Osteocyte (in vitro differentiated cells): ENCODE data around the gene PEX6. TPM values are rescaled to one million over a fixed set of nuclear protein-coding genes. Genes with fewer than 3 reads are reported as not detected.

Source experiments
- DNase-seq: peaks from one replicate; pipeline ENCODE4 v3.0.0; 2021; ENCODE audit warnings: mixed read lengths; ENCODE audit not compliant: unreplicated experiment; ENCODE audit errors: extremely low spot score
- H3K27ac Mint-ChIP-seq: one replicate; pipeline ENCODE4 v1.8.0; 2021; ENCODE audit warnings: mild to moderate bottlenecking, mixed read lengths; ENCODE audit not compliant: unreplicated experiment
- H3K27me3 Mint-ChIP-seq: one replicate; pipeline ENCODE4 v1.8.0; 2021; ENCODE audit warnings: mixed read lengths; ENCODE audit not compliant: unreplicated experiment
- H3K36me3 Mint-ChIP-seq: one replicate; pipeline ENCODE4 v1.8.0; 2021; ENCODE audit warnings: mixed read lengths; ENCODE audit not compliant: unreplicated experiment
- H3K4me1 Mint-ChIP-seq: one replicate; pipeline ENCODE4 v1.8.0; 2021; ENCODE audit warnings: mixed read lengths; ENCODE audit not compliant: unreplicated experiment
- H3K4me3 Mint-ChIP-seq: one replicate; pipeline ENCODE4 v1.8.0; 2021; ENCODE audit warnings: mild to moderate bottlenecking, moderate library complexity, mixed read lengths; ENCODE audit not compliant: unreplicated experiment
- H3K9me3 Mint-ChIP-seq: one replicate; pipeline ENCODE4 v1.8.0; 2021; ENCODE audit warnings: mixed read lengths; ENCODE audit not compliant: unreplicated experiment
- total RNA-seq: library from RNA; stranded (reverse); gene quantifications from 2 replicates; pipeline ENCODE4 v1.2.1, GENCODE V29; 2021
- TF ChIP-seq, protein P1 (sequence below): fragments of 200-600 bp; sonication (generic); IDR thresholded peaks from 2 replicates; pipeline ENCODE4 v1.5.0; 2021; ENCODE audit warnings: antibody characterized with exemption, mild to moderate bottlenecking, moderate library complexity

PEX6 gene
- total RNA-seq, 1 donor from 2014 or later, result 27.1 TPM

DNA sequence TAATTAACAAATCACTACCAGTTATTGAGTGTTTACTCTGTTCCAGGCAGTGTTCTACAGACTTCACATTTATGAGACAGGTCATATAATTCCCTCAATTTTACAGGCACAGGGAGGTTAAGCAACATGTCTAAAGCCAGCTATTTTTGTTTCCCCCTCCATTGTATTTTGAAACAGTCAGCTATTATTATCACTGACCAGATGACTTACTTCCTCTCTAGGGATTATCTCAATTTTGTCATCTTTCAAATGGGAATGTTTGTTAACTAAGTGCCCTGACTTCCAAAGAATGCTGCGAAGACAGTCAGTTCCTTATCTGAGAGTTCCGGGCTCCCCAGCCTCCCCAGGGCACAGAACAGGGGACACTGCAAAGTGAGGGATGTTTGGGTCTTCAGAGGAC lies 55.3 kb downstream of the PEX6 start:
- H3K4me1 Mint-ChIP-seq, result peaks cover 6% of the 10 kb centered on the region
- no peak overlapping the region for H3K4me3 Mint-ChIP-seq
- H3K36me3 Mint-ChIP-seq, result no peaks in the 10 kb centered on the region
- TF ChIP-seq, protein P1, sequence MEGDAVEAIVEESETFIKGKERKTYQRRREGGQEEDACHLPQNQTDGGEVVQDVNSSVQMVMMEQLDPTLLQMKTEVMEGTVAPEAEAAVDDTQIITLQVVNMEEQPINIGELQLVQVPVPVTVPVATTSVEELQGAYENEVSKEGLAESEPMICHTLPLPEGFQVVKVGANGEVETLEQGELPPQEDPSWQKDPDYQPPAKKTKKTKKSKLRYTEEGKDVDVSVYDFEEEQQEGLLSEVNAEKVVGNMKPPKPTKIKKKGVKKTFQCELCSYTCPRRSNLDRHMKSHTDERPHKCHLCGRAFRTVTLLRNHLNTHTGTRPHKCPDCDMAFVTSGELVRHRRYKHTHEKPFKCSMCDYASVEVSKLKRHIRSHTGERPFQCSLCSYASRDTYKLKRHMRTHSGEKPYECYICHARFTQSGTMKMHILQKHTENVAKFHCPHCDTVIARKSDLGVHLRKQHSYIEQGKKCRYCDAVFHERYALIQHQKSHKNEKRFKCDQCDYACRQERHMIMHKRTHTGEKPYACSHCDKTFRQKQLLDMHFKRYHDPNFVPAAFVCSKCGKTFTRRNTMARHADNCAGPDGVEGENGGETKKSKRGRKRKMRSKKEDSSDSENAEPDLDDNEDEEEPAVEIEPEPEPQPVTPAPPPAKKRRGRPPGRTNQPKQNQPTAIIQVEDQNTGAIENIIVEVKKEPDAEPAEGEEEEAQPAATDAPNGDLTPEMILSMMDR, result no peak
- H3K27me3 Mint-ChIP-seq, result no peaks in the 10 kb centered on the region
- no peaks in the 10 kb centered on the region for H3K9me3 Mint-ChIP-seq
- no peak overlapping the region for H3K27ac Mint-ChIP-seq
- no peak for DNase-seq

DNA sequence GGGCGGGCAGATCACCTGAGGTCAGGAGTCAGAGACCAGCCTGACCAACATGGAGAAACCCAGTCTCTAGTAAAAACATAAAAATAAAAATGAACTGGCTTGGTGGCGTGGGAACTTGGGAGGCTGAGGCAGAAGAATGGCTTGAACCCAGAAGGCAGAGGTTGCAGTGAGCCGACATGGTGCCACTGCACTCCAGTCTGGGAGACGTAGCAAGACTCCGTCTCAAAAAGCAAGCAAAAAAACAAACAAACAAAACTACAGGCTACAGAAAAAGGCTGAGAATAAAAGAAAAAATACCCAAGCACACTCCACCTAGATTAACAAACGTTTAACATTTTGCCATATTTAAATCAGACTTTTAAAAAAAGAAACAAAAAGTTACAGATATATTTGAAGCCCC lies 57.2 kb downstream of the PEX6 start:
- H3K4me3 Mint-ChIP-seq, result no peak overlapping the region
- DNase-seq, result no peak
- TF ChIP-seq, protein P1, result no peak
- H3K9me3 Mint-ChIP-seq, result no peaks in the 10 kb centered on the region
- H3K27me3 Mint-ChIP-seq, result no peaks in the 10 kb centered on the region
- H3K4me1 Mint-ChIP-seq, result peaks cover 2% of the 10 kb centered on the region
- no peak overlapping the region for H3K27ac Mint-ChIP-seq
- H3K36me3 Mint-ChIP-seq, result no peaks in the 10 kb centered on the region

DNA sequence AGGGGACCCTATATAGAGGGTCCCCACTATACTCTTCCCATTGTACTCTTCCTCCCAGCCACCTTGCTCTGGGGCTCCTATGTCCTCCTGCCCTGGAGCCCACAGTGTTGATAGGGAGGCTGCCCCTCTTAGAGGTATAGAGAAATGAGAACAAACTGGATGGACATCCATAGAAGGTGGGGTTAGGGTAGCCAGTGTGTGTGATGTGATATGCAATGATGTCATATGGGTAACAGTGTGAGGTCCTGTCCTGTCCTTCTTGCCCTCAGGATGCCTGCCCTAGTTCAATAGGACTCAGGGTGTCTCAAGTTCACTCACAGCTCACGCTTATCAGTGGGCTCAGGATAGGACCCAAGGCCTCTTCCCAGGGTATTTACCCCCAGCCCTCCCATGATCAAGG lies 62.7 kb downstream of the PEX6 start:
- no peak for DNase-seq
- H3K4me3 Mint-ChIP-seq, result no peak overlapping the region
- peaks cover 1% of the 10 kb centered on the region for H3K27me3 Mint-ChIP-seq
- TF ChIP-seq, protein P1, result no peak
- H3K4me1 Mint-ChIP-seq, result peaks cover 3% of the 10 kb centered on the region
- H3K27ac Mint-ChIP-seq, result no peak overlapping the region
- H3K9me3 Mint-ChIP-seq, result no peaks in the 10 kb centered on the region
- H3K36me3 Mint-ChIP-seq, result no peaks in the 10 kb centered on the region

DNA sequence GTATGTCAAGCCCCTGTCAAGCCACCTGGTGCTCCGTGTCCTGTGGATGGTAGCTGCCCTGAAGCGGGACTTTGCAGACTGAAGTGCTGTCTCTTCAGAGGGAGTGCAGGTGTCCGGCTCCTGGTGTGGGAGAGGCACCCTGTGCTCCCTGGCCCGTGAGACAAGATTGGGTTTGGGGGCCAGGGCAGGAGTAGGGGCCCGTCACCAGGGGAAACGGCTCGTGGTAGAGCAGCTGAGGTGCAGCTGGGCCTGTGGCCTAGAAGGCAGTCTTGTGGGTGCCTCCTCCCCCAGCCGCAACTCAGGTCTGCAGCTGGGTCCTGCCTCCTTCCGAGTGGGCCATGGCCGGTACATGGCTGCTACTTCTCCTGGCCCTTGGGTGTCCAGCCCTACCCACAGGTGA lies 63.2 kb downstream of the PEX6 start, which contains the start of gene PTCRA:
Gene PTCRA, plus strand, starts transcription at position 322 of the 400 bp plus-strand sequence. Its CDS starts 17 bp downstream, at position 339.
- Mint-ChIP-seq H3K36me3 (no peaks in the 10 kb centered on the region), H3K9me3 (no peaks in the 10 kb centered on the region), H3K4me3 (no peak within 1 kb of the TSS), H3K27ac (no peak within 1 kb of the TSS), H3K4me1 (peaks cover 4% of the 10 kb centered on the region), H3K27me3 (peaks cover 3% of the 10 kb centered on the region)
- TF ChIP-seq, protein P1, result no peak
- DNase-seq, result no peak

DNA sequence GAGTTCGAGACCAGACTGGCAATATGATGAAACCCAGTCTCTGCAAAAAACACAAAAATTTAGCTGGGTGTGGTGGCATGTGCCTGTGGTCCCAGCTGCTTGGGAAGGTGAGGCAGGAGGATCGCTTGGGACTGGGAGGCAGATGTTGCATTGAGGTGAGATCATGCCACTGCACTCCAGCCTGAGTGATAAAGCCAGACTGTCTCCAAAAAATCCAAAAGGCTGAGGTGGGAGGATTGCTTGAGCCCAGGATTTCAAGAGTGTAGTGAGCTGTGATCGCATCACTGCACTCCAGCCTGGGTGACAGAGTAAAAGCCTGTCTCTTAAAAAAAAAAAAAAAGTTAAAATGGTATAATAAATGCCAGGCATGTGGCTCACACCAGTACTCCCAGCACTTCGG lies 64.4 kb downstream of the PEX6 start:
- TF ChIP-seq, protein P1, result no peak
- DNase-seq, result no peak
- Mint-ChIP-seq H3K27me3 (peaks cover 3% of the 10 kb centered on the region), H3K27ac (no peak overlapping the region), H3K4me1 (peaks cover 3% of the 10 kb centered on the region), H3K4me3 (no peak overlapping the region), H3K36me3 (no peaks in the 10 kb centered on the region), H3K9me3 (no peaks in the 10 kb centered on the region)

Other genes starting within 250 kb of the PEX6 start
- 23.4 and 23.8 TPM in 2 replicates for gene TBCC, start 233.1 kb downstream of the PEX6 start, total RNA-seq
- 12.0 and 12.7 TPM in 2 replicates for gene BICRAL, start 197.1 kb downstream of the PEX6 start, total RNA-seq
- gene RPL7L1, start 99.6 kb downstream of the PEX6 start, total RNA-seq, result 77.4 and 80.5 TPM in 2 replicates
- not detected in 2 replicates for gene PTCRA, start 63.1 kb downstream of the PEX6 start, total RNA-seq
- 69.0 and 73.6 TPM in 2 replicates for gene CNPY3, start 49.7 kb downstream of the PEX6 start, total RNA-seq
- gene GNMT, start 18.4 kb downstream of the PEX6 start, total RNA-seq, result 0.44 and 0.97 TPM in 2 replicates
- gene PPP2R5D, start 5.4 kb upstream of the PEX6 start, total RNA-seq, result 44.3 and 46.1 TPM in 2 replicates
- gene MEA1, start 34.8 kb upstream of the PEX6 start, total RNA-seq, result 66.2 and 67.8 TPM in 2 replicates
- 112 and 114 TPM in 2 replicates for gene KLHDC3, start 35.1 kb upstream of the PEX6 start, total RNA-seq
- 58.1 and 66.2 TPM in 2 replicates for gene RRP36, start 42.4 kb upstream of the PEX6 start, total RNA-seq
- gene CUL7, start 74.7 kb upstream of the PEX6 start, total RNA-seq, result 59.9 and 62.3 TPM in 2 replicates
- gene MRPL2, start 80.3 kb upstream of the PEX6 start, total RNA-seq, result 50.7 and 55.2 TPM in 2 replicates
- 39.0 and 44.5 TPM in 2 replicates for gene KLC4, start 80.5 kb upstream of the PEX6 start, total RNA-seq
- gene PTK7, start 97.1 kb upstream of the PEX6 start, total RNA-seq, result 183 and 189 TPM in 2 replicates
- 29.8 and 32.5 TPM in 2 replicates for gene SRF, start 192.1 kb upstream of the PEX6 start, total RNA-seq
- gene CUL9, start 203.0 kb upstream of the PEX6 start, total RNA-seq, result 39.5 and 41.9 TPM in 2 replicates